ENCODE measurements around the gene TIGAR. TPM values are rescaled to one million over a fixed set of nuclear protein-coding genes. Genes with fewer than 3 reads are reported as not detected.

The TIGAR gene
- polyA plus RNA-seq, 1 donor from 2014 or later: 10.0 TPM

GRCh38 chr12:4401117-4401516, 80.1 kb downstream of the TIGAR start:
- Histone ChIP-seq H2AFZ (ENCODE audit: low read depth, low read length) (no peak overlapping the region), H3K9me3 (ENCODE audit: low read length) (no peaks in the 10 kb centered on the region), H3K4me2 (ENCODE audit: low read length) (no peak overlapping the region), H3K27me3 (ENCODE audit: insufficient read depth, low read depth, low read length) (no peaks in the 10 kb centered on the region), H3K9me2 (ENCODE audit: insufficient read depth, low read length) (no peaks in the 10 kb centered on the region), H3K36me3 (ENCODE audit: insufficient read depth, low read length) (no peaks in the 10 kb centered on the region), H3F3A (ENCODE audit: insufficient read depth, low read length, poor library complexity, severe bottlenecking) (no peaks in the 10 kb centered on the region), H4K20me1 (ENCODE audit: insufficient read depth) (no peaks in the 10 kb centered on the region), H3K79me2 (replicated peaks; ENCODE audit: insufficient read depth, low read length) (no peaks in the 10 kb centered on the region), H3K4me3 (ENCODE audit: low read length) (no peak overlapping the region), H3K27ac (ENCODE audit: low read length) (no peak overlapping the region), H3K9ac (ENCODE audit: low read length) (no peak overlapping the region)
- TF ChIP-seq, protein P1, sequence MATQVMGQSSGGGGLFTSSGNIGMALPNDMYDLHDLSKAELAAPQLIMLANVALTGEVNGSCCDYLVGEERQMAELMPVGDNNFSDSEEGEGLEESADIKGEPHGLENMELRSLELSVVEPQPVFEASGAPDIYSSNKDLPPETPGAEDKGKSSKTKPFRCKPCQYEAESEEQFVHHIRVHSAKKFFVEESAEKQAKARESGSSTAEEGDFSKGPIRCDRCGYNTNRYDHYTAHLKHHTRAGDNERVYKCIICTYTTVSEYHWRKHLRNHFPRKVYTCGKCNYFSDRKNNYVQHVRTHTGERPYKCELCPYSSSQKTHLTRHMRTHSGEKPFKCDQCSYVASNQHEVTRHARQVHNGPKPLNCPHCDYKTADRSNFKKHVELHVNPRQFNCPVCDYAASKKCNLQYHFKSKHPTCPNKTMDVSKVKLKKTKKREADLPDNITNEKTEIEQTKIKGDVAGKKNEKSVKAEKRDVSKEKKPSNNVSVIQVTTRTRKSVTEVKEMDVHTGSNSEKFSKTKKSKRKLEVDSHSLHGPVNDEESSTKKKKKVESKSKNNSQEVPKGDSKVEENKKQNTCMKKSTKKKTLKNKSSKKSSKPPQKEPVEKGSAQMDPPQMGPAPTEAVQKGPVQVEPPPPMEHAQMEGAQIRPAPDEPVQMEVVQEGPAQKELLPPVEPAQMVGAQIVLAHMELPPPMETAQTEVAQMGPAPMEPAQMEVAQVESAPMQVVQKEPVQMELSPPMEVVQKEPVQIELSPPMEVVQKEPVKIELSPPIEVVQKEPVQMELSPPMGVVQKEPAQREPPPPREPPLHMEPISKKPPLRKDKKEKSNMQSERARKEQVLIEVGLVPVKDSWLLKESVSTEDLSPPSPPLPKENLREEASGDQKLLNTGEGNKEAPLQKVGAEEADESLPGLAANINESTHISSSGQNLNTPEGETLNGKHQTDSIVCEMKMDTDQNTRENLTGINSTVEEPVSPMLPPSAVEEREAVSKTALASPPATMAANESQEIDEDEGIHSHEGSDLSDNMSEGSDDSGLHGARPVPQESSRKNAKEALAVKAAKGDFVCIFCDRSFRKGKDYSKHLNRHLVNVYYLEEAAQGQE (IDR thresholded peaks at IDR 0.05; ENCODE audit: borderline replicate concordance): no peak

DNA sequence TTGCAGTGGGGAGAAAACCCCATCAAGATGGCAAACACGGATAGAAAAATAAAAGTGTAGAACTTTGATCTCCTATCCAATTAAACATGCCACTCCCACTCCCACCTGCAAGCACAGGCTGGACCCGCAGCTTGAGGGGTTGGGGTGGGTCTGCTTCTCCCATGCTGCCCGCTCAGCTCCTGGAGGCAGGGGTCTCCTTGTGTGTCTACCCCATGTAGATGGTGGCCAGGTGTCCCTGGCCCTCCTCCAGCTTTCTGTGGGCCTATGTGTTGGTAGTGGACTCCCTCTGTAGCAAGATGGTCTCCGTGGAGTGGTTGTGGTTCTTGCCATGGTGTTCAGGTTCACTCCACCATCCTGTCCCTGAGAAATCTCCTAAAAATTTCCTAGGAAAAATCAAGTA, 82.0 kb downstream of the TIGAR start:
- Histone ChIP-seq H3K27ac (ENCODE audit: low read length) (no peak overlapping the region), H3K36me3 (ENCODE audit: insufficient read depth, low read length) (no peaks in the 10 kb centered on the region)

More for the DNA sequence above, 82.0 kb downstream of the TIGAR start:
- Histone ChIP-seq H3K4me3 (ENCODE audit: low read length) (no peak overlapping the region), H3K79me2 (replicated peaks; ENCODE audit: insufficient read depth, low read length) (no peaks in the 10 kb centered on the region), H3K4me2 (ENCODE audit: low read length) (no peak overlapping the region), H4K20me1 (ENCODE audit: insufficient read depth) (no peaks in the 10 kb centered on the region), H3K9me2 (ENCODE audit: insufficient read depth, low read length) (no peaks in the 10 kb centered on the region), H3K9me3 (ENCODE audit: low read length) (no peaks in the 10 kb centered on the region), H3F3A (ENCODE audit: insufficient read depth, low read length, poor library complexity, severe bottlenecking) (no peaks in the 10 kb centered on the region), H3K9ac (ENCODE audit: low read length) (no peak overlapping the region), H3K27me3 (ENCODE audit: insufficient read depth, low read depth, low read length) (no peaks in the 10 kb centered on the region), H2AFZ (ENCODE audit: low read depth, low read length) (no peak overlapping the region)
- no peak for TF ChIP-seq EZH2 (IDR thresholded peaks at IDR 0.05; ENCODE audit: borderline replicate concordance, insufficient read depth, low read length, poor library complexity, severe bottlenecking)
- TF ChIP-seq EP300 (conservative IDR thresholded peaks at IDR 0.05; ENCODE audit: poor library complexity, severe bottlenecking): no peak
- TF ChIP-seq, protein P1 (IDR thresholded peaks at IDR 0.05; ENCODE audit: borderline replicate concordance): no peak
- no peak for TF ChIP-seq POLR2AphosphoS5 (IDR thresholded peaks at IDR 0.05)
- no peak for TF ChIP-seq SMC3 (conservative IDR thresholded peaks at IDR 0.05; ENCODE audit: poor library complexity)
- no peak for TF ChIP-seq CTCF (IDR thresholded peaks at IDR 0.05; ENCODE audit: poor library complexity, severe bottlenecking)
- TF ChIP-seq TAF1 (IDR thresholded peaks at IDR 0.05; ENCODE audit: low read depth): no peak

Other genes with a start within 250 kb of the TIGAR start
- 13.7 and 16.9 TPM in 2 replicates for gene CCND2, start 47.5 kb upstream of the TIGAR start, polyA plus RNA-seq
- gene FGF23, start 58.5 kb downstream of the TIGAR start, polyA plus RNA-seq: not detected in 2 replicates
- not detected in 2 replicates for gene FGF6, start 124.6 kb downstream of the TIGAR start, polyA plus RNA-seq
- 6.6 and 10.2 TPM in 2 replicates for gene RAD51AP1, start 217.7 kb downstream of the TIGAR start, polyA plus RNA-seq
- 13.2 and 22.0 TPM in 2 replicates for gene DYRK4, start 241.0 kb downstream of the TIGAR start, polyA plus RNA-seq